DOHH2 (cell line): Measurements from ENCODE around the gene BLM.

Experiments
- EZH2phosphoT487 ChIP-seq: fragments of 200-600 bp; sonication (generic); IDR thresholded peaks from 2 replicates; pipeline ENCODE4 v1.6.1; 2017; ENCODE audit warnings: borderline replicate concordance, mild to moderate bottlenecking, antibody characterized with exemption, low read length, moderate library complexity, mixed read lengths
- TF ChIP-seq, protein P1 (sequence below): fragments of 200-600 bp; sonication (generic); IDR thresholded peaks from one replicate; pipeline ENCODE4 v1.5.1; 2014; ENCODE audit warnings: antibody characterized with exemption, mild to moderate bottlenecking, low read depth, low read length; ENCODE audit not compliant: poor library complexity, severe bottlenecking

DNA sequence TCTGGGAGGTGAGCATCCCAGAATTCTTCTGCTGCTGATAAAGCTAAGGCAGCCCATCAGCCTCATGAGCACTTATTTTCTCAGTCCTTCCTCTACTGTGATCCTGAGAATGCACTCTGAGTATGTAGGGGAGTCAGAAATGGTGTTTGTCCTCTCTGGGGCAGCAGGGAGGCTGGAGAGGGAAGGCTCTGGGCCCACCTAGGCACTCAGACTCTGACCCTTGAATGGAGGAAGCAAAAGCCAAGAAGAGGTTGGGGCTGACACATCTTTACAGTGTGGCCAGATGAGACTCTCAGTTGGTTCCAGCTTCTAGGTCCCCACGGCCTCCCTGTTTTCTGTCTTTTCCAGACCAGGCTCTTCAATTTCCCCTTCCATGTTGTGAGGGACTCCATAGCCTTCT, 36.1 kb upstream of the BLM start:
- TF ChIP-seq, protein P1, sequence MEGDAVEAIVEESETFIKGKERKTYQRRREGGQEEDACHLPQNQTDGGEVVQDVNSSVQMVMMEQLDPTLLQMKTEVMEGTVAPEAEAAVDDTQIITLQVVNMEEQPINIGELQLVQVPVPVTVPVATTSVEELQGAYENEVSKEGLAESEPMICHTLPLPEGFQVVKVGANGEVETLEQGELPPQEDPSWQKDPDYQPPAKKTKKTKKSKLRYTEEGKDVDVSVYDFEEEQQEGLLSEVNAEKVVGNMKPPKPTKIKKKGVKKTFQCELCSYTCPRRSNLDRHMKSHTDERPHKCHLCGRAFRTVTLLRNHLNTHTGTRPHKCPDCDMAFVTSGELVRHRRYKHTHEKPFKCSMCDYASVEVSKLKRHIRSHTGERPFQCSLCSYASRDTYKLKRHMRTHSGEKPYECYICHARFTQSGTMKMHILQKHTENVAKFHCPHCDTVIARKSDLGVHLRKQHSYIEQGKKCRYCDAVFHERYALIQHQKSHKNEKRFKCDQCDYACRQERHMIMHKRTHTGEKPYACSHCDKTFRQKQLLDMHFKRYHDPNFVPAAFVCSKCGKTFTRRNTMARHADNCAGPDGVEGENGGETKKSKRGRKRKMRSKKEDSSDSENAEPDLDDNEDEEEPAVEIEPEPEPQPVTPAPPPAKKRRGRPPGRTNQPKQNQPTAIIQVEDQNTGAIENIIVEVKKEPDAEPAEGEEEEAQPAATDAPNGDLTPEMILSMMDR, result no peak
- no peak for TF ChIP-seq EZH2phosphoT487
